Measurements from ENCODE around the gene LRCH1. TPM values are rescaled to one million over a fixed set of nuclear protein-coding genes. Genes with fewer than 3 reads are reported as not detected.

LRCH1 gene
- total RNA-seq, 1 donor: 6.9 TPM

DNA sequence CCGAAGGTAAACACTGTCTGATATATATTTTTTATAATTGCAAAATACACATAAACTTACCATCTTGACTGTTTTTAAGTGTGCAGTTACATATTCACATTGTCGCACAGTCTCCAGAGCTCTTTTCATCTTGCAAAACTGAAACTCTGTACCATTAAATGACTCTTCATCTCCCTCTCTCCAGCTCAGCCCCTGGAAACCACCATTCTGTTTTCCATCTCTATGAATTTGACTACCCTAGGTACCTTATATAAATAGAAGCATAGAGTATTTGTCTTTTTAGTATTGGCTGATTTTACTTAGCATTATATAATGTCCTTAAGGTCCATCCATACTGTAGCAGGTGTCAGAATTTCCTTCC, 45.8 kb downstream of the LRCH1 start:
- peaks cover 71% of the 10 kb centered on the region for H3K79me2 ChIP-seq (ENCODE audit: insufficient read depth, low read length)
- DNase-seq (ENCODE audit: insufficient read length, low spot score, missing footprints): no peak

DNA sequence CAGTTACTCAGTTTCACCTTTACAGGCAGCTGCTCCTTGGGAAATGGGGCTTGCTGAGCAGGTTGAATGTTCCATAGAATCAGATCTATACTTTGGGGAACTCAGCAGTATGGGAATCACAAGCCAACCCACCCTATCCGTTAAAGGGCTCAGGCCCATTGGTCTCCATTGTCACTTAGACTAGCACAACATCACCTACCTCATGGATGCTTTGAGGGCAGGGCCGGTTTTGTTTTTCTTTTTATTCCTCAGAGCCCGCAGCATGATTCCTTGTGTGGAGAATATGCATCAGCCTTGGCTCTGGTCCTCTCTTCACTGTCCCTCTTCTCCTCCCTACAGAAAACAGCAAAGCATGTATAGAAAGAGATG, 48.0 kb downstream of the LRCH1 start:
- Histone ChIP-seq H2AFZ (ENCODE audit: low read length) (no peak overlapping the region), H3K4me3 (ENCODE audit: insufficient read depth, low read length) (no peak overlapping the region), H3K27ac (ENCODE audit: low read depth, low read length) (no peak overlapping the region), H4K20me1 (ENCODE audit: insufficient read depth, low read length) (peaks cover 26% of the 10 kb centered on the region), H3K27me3 (ENCODE audit: insufficient read depth, low read length) (no peaks in the 10 kb centered on the region), H3K36me3 (ENCODE audit: insufficient read depth, low read length) (no peaks in the 10 kb centered on the region), H3K4me1 (ENCODE audit: insufficient read depth, low read length) (peaks cover 10% of the 10 kb centered on the region), H3K79me2 (ENCODE audit: insufficient read depth, low read length) (peaks cover 76% of the 10 kb centered on the region), H3K4me2 (ENCODE audit: insufficient read depth, low read length) (no peak overlapping the region), H3K9me3 (ENCODE audit: low read depth, low read length) (no peaks in the 10 kb centered on the region)
- peak; percentile 75 for DNase-seq (ENCODE audit: insufficient read length, low spot score, missing footprints)
- TF ChIP-seq, protein P1, sequence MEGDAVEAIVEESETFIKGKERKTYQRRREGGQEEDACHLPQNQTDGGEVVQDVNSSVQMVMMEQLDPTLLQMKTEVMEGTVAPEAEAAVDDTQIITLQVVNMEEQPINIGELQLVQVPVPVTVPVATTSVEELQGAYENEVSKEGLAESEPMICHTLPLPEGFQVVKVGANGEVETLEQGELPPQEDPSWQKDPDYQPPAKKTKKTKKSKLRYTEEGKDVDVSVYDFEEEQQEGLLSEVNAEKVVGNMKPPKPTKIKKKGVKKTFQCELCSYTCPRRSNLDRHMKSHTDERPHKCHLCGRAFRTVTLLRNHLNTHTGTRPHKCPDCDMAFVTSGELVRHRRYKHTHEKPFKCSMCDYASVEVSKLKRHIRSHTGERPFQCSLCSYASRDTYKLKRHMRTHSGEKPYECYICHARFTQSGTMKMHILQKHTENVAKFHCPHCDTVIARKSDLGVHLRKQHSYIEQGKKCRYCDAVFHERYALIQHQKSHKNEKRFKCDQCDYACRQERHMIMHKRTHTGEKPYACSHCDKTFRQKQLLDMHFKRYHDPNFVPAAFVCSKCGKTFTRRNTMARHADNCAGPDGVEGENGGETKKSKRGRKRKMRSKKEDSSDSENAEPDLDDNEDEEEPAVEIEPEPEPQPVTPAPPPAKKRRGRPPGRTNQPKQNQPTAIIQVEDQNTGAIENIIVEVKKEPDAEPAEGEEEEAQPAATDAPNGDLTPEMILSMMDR (IDR thresholded peaks at IDR 0.05; ENCODE audit: extremely low read depth, low read depth, low read length): no peak

More for the DNA sequence above, 45.8 kb downstream of the LRCH1 start:
- no peak overlapping the region for H3K4me3 ChIP-seq (ENCODE audit: insufficient read depth, low read length)
- no peaks in the 10 kb centered on the region for H3K9me3 ChIP-seq (ENCODE audit: low read depth, low read length)
- H3K27me3 ChIP-seq (ENCODE audit: insufficient read depth, low read length): no peaks in the 10 kb centered on the region
- H2AFZ ChIP-seq (ENCODE audit: low read length): no peak overlapping the region
- peaks cover 14% of the 10 kb centered on the region for H3K4me1 ChIP-seq (ENCODE audit: insufficient read depth, low read length)
- H3K36me3 ChIP-seq (ENCODE audit: insufficient read depth, low read length): no peaks in the 10 kb centered on the region
- H4K20me1 ChIP-seq (ENCODE audit: insufficient read depth, low read length): peaks cover 28% of the 10 kb centered on the region
- H3K27ac ChIP-seq (ENCODE audit: low read depth, low read length): no peak overlapping the region
- no peak overlapping the region for H3K4me2 ChIP-seq (ENCODE audit: insufficient read depth, low read length)
- TF ChIP-seq, protein P1 (IDR thresholded peaks at IDR 0.05; ENCODE audit: extremely low read depth, low read depth, low read length): no peak

GRCh38 chr13:46602531-46602930, 49.6 kb downstream of the LRCH1 start:
- DNase-seq (ENCODE audit: insufficient read length, low spot score, missing footprints): no peak
- Histone ChIP-seq H3K27me3 (ENCODE audit: insufficient read depth, low read length) (no peaks in the 10 kb centered on the region), H2AFZ (ENCODE audit: low read length) (no peak overlapping the region), H3K4me2 (ENCODE audit: insufficient read depth, low read length) (no peak overlapping the region), H3K4me3 (ENCODE audit: insufficient read depth, low read length) (no peak overlapping the region), H3K9me3 (ENCODE audit: low read depth, low read length) (no peaks in the 10 kb centered on the region), H3K4me1 (ENCODE audit: insufficient read depth, low read length) (peaks cover 10% of the 10 kb centered on the region), H3K79me2 (ENCODE audit: insufficient read depth, low read length) (peaks cover 75% of the 10 kb centered on the region), H3K36me3 (ENCODE audit: insufficient read depth, low read length) (no peaks in the 10 kb centered on the region), H4K20me1 (ENCODE audit: insufficient read depth, low read length) (peaks cover 23% of the 10 kb centered on the region), H3K27ac (ENCODE audit: low read depth, low read length) (no peak overlapping the region)
- TF ChIP-seq, protein P1 (IDR thresholded peaks at IDR 0.05; ENCODE audit: extremely low read depth, low read depth, low read length): no peak

- Histone ChIP-seq H3K4me2 (ENCODE audit: insufficient read depth, low read length) (no peak overlapping the region), H3K4me1 (ENCODE audit: insufficient read depth, low read length) (peaks cover 10% of the 10 kb centered on the region), H3K79me2 (ENCODE audit: insufficient read depth, low read length) (peaks cover 76% of the 10 kb centered on the region), H3K27ac (ENCODE audit: low read depth, low read length) (no peak overlapping the region), H3K4me3 (ENCODE audit: insufficient read depth, low read length) (no peak overlapping the region), H4K20me1 (ENCODE audit: insufficient read depth, low read length) (peaks cover 25% of the 10 kb centered on the region), H3K27me3 (ENCODE audit: insufficient read depth, low read length) (no peaks in the 10 kb centered on the region), H3K9me3 (ENCODE audit: low read depth, low read length) (no peaks in the 10 kb centered on the region), H3K36me3 (ENCODE audit: insufficient read depth, low read length) (no peaks in the 10 kb centered on the region), H2AFZ (ENCODE audit: low read length) (no peak overlapping the region)
- TF ChIP-seq, protein P1 (IDR thresholded peaks at IDR 0.05; ENCODE audit: extremely low read depth, low read depth, low read length): peak; percentile 46
- DNase-seq (ENCODE audit: insufficient read length, low spot score, missing footprints): no peak
These were observed 50.2 kb downstream of the LRCH1 start for GRCh38 chr13:46603165-46603603.
